ENCODE measurements around the gene ANTXR1. TPM values are rescaled to one million over a fixed set of nuclear protein-coding genes. Genes with fewer than 3 reads are reported as not detected.

ANTXR1 gene
- total RNA-seq, 1 experiment from 2014 or later, result 25.7 TPM

GRCh38 chr2:69089998-69090397 is 77.0 kb downstream of the ANTXR1 start:
- Histone ChIP-seq H3K36me3 (ENCODE audit: control insufficient read depth in 1 of 2, insufficient read depth in 2 of 2, low read length in 2 of 2) (no peaks in the 10 kb centered on the region), H3K9ac (ENCODE audit: low read length) (no peak overlapping the region), H3K9me3 (ENCODE audit: control insufficient read depth in 1 of 2, insufficient read depth in 1 of 2, low read depth in 1 of 2, low read length in 2 of 2) (no peaks in the 10 kb centered on the region), H3K4me1 (ENCODE audit: control insufficient read depth in 1 of 2, insufficient read depth in 2 of 2, low read length in 2 of 2) (no peaks in the 10 kb centered on the region), H3K27ac (ENCODE audit: low read depth, low read length) (no peak overlapping the region), H2AFZ (ENCODE audit: low read depth, low read length, poor library complexity, severe bottlenecking) (no peak overlapping the region), H3K79me2 (ENCODE audit: insufficient read depth, low read length) (no peaks in the 10 kb centered on the region), H3K4me3 (replicated peaks in 1 of 2; ENCODE audit: low read depth in 1 of 2, low read length in 2 of 2) (no peak overlapping the region), H3K9me2 (ENCODE audit: insufficient read depth) (no peaks in the 10 kb centered on the region), H3K4me2 (ENCODE audit: low read length) (no peak overlapping the region), H3K27me3 (ENCODE audit: insufficient read depth, low read length) (no peaks in the 10 kb centered on the region), H4K20me1 (ENCODE audit: insufficient read depth) (no peaks in the 10 kb centered on the region)
- DNase-seq (ENCODE audit: low read depth, low spot score) (no peak), ATAC-seq (no peak)
- CTCF ChIA-PET, result no interaction called here
- POLR2A ChIA-PET, result interaction anchor here (1.5 kb wide), 1 partner anchor 10 kb away, joined by 3 read pairs; no protein-coding TSS in a partner anchor
- TF ChIP-seq ZBTB33 (IDR thresholded peaks at IDR 0.05; ENCODE audit: extremely low read depth, insufficient replicate concordance, low read length), result no peak
- no peak for TF ChIP-seq CEBPB (IDR thresholded peaks at IDR 0.05; ENCODE audit: low read depth)
- no peak for TF ChIP-seq CTCF (IDR thresholded peaks at IDR 0.05 in 2 of 3, conservative IDR thresholded peaks at IDR 0.05 in 1 of 3; ENCODE audit: borderline replicate concordance in 1 of 3, insufficient read depth in 1 of 3, low read depth in 2 of 3, low read length in 2 of 3)
- no peak for TF ChIP-seq POLR2A (IDR thresholded peaks at IDR 0.05; ENCODE audit: borderline replicate concordance, extremely low read depth, insufficient read depth, insufficient read length)
- no peak for TF ChIP-seq FOSL1 (IDR thresholded peaks at IDR 0.05; ENCODE audit: low read depth)
- no peak for TF ChIP-seq JUND (IDR thresholded peaks at IDR 0.05)
- no peak for TF ChIP-seq POLR2AphosphoS5 (IDR thresholded peaks at IDR 0.05; ENCODE audit: low read depth, low read length)
- TF ChIP-seq RAD21 (IDR thresholded peaks at IDR 0.05; ENCODE audit: low read depth), result no peak
- no peak for TF ChIP-seq TCF7L2 (IDR thresholded peaks at IDR 0.05; ENCODE audit: borderline replicate concordance, extremely low read depth, insufficient read depth, insufficient read length)
- no peak for TF ChIP-seq ZFX (IDR thresholded peaks at IDR 0.05)
- TF ChIP-seq REST (IDR thresholded peaks at IDR 0.05; ENCODE audit: low read depth), result no peak
- TF ChIP-seq EZH2 (IDR thresholded peaks at IDR 0.05), result no peak
- no peak for TF ChIP-seq MAX (IDR thresholded peaks at IDR 0.05)
- TF ChIP-seq CBX3 (IDR thresholded peaks at IDR 0.05; ENCODE audit: low read depth), result no peak
- no peak for TF ChIP-seq EGR1 (IDR thresholded peaks at IDR 0.05; ENCODE audit: low read depth)
- no peak for TF ChIP-seq YY1 (IDR thresholded peaks at IDR 0.05; ENCODE audit: extremely low read depth, insufficient replicate concordance, low read depth, low read length)
- no peak for TF ChIP-seq ZNF274 (IDR thresholded peaks at IDR 0.05; ENCODE audit: low read depth, low read length)
- no peak for TF ChIP-seq SP1 (IDR thresholded peaks at IDR 0.05; ENCODE audit: low read depth)
- intact Hi-C loops (cut with micrococcal nuclease), result no loop called here
- BruUV-seq (replicated peaks), result no TSS peak
- RAD21 ChIA-PET (ENCODE audit: low non-redundant PET in 1 of 2, low total read pairs in 2 of 2, uncharacterized antibody in 2 of 2, unreplicated experiment in 2 of 2), result no interaction called here

All from HCT116 (cell line).